Kidney epithelial cell (primary cell): Measurements from ENCODE around the gene RAPGEF3. TPM values are rescaled to one million over a fixed set of nuclear protein-coding genes. Genes with fewer than 3 reads are reported as not detected.
A peak's percentile ranks its signal among the peaks of the same experiment; 100 is the strongest.

Experiments
- DNase-seq: peaks from one replicate; pipeline ENCODE4 v3.0.0-alpha.2; 2010; ENCODE audit warnings: low read depth
- H3K27me3 ChIP-seq: 2 replicates; pipeline ENCODE4 v1.6.0; 2011; ENCODE audit warnings: low read length; ENCODE audit not compliant: control insufficient read depth, insufficient read depth
- H3K36me3 ChIP-seq: 2 replicates; pipeline ENCODE4 v1.5.1; 2011; ENCODE audit warnings: low read length; ENCODE audit not compliant: control insufficient read depth, insufficient read depth
- H3K4me3 ChIP-seq: 2 replicates; pipeline ENCODE4 v1.5.1; 2011; ENCODE audit warnings: low read depth, mild to moderate bottlenecking, control low read depth, low read length
- CTCF ChIP-seq: IDR thresholded peaks from 2 replicates; pipeline ENCODE4 v1.5.1; 2011; ENCODE audit warnings: mild to moderate bottlenecking, moderate library complexity, low read length, control low read depth, inconsistent platforms; ENCODE audit not compliant: insufficient read depth, poor library complexity, severe bottlenecking
- total RNA-seq: library from RNA; depleted of rRNA; stranded (reverse); fragments of >200 nt; gene quantifications from 2 replicates; pipeline ENCODE4 v1.2.3, GENCODE V29; 2015

Gene RAPGEF3
- total RNA-seq, 1 donor from 2014 or later = 14.3 TPM

- Histone ChIP-seq H3K27me3 (no peaks in the 10 kb centered on the region), H3K4me3 (no peak overlapping the region), H3K36me3 (peaks cover 1% of the 10 kb centered on the region)
- TF ChIP-seq CTCF = no peak
- no peak for DNase-seq
These were observed 16.6 kb upstream of the RAPGEF3 start for GRCh38 chr12:47775100-47775911.

GRCh38 chr12:47774663-47775062, 16.0 kb upstream of the RAPGEF3 start:
- DNase-seq = no peak
- Histone ChIP-seq H3K36me3 (no peaks in the 10 kb centered on the region), H3K27me3 (no peaks in the 10 kb centered on the region), H3K4me3 (no peak overlapping the region)
- no peak for TF ChIP-seq CTCF

GRCh38 chr12:47773858-47774580, 15.3 kb upstream of the RAPGEF3 start:
- TF ChIP-seq CTCF = no peak
- DNase-seq = no peak

GRCh38 chr12:47773062-47773857, 14.6 kb upstream of the RAPGEF3 start, which contains the start of gene SLC48A1:
SLC48A1 (plus strand) TSS chr12:47773238; CDS start chr12:47773305, 67 bp downstream.
- DNase-seq = no peak
- peak; percentile 14 for TF ChIP-seq CTCF
- H3K27me3 ChIP-seq = no peaks in the 10 kb centered on the region
- H3K4me3 ChIP-seq = peak within 1 kb of the TSS; percentile 57
- no peaks in the 10 kb centered on the region for H3K36me3 ChIP-seq

More at GRCh38 chr12:47773858-47774580, 15.3 kb upstream of the RAPGEF3 start:
- no peaks in the 10 kb centered on the region for H3K36me3 ChIP-seq
- H3K4me3 ChIP-seq = peak overlapping the region; percentile 57
- no peaks in the 10 kb centered on the region for H3K27me3 ChIP-seq

GRCh38 chr12:47772738-47773061, 14.0 kb upstream of the RAPGEF3 start:
- peak overlapping the region; percentile 57 for H3K4me3 ChIP-seq
- DNase-seq = no peak
- no peaks in the 10 kb centered on the region for H3K36me3 ChIP-seq
- H3K27me3 ChIP-seq = no peaks in the 10 kb centered on the region
- no peak for TF ChIP-seq CTCF
